ENCODE measurements around the gene TMIE.

Gene TMIE

DNA sequence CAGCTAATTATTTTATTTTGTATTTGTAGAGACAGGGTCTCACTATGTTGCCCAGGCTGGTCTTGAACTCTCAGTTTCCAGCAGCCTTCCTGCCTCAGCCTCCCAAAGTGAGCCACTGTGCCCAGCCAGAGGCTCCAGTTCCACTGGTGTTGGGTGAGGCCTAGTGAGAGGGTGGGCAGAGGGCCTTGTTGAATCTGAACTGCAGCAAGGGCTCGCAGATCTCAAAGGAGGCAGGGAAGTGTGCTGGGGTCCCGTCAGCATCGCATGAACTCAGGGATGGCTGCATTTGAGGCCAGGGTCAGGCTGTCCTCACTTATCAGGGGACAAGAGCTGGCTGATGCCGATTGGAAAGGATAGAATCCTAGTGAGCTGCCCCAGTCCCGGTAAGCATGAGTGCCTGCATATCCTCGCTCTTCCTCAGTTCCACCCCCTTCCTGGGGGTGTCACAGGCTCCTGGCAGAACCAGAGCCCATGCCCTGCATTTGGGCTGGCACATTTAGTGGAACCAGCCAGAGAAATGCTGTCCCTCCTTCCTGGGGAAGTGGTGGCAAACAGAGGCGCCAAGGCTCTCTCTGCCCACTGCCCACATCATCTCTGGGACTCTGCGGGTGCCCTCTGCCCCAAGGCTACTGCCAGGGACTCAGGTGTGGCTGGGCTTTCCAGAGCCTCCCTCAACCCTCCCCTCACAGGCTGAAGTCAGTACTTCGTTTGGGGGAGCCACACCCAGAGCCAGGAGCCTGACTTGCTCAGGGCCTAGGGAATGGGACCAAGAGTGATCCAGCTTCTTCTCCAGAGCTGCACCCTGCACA lies 31.8 kb upstream of the TMIE start:
- no peak for DNase-seq

GRCh38 chr3:46670000-46670890 lies 30.9 kb upstream of the TMIE start:
- no peak for DNase-seq

DNA sequence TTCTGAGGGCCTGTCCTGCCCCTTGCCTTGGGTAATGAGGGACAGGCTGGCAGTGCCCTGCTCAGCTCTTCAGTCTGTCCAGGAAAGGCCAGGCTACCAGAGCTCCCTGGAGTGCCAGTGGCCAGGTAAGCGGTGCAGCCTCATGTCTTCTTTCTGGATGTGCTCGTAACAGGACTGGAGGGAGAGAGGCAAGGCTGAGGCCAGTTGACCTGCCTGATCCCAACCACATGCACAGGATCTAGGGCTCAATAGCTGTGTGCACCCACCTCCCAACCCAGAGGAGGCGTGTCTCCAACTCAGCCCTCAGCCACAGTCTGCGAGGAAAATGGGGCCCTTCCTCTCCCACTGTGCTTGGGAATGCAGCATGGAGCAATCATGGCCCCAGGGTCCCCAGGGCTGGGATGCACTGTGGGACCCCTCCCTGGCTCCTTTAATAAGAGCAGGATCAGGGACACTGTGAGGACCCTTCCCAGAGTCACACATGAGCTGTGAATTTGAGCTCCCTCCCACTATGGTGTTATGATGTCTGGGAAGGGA lies 30.2 kb upstream of the TMIE start:
- no peak for DNase-seq

- DNase-seq, result no peak
Measured at GRCh38 chr3:46671541-46672348, 29.4 kb upstream of the TMIE start.

- DNase-seq, result no peak
Measured at GRCh38 chr3:46672349-46672695, 28.9 kb upstream of the TMIE start.

- DNase-seq, result no peak
Measured at GRCh38 chr3:46673151-46674030, 27.8 kb upstream of the TMIE start.

- no peak for DNase-seq
Measured at GRCh38 chr3:46674031-46674845, 27.0 kb upstream of the TMIE start.

- DNase-seq, result no peak
Measured at GRCh38 chr3:46675426-46675825, 25.8 kb upstream of the TMIE start.

GRCh38 chr3:46675843-46676567 lies 25.2 kb upstream of the TMIE start:
- no peak for DNase-seq

GRCh38 chr3:46676601-46677410 lies 24.4 kb upstream of the TMIE start:
- no peak for DNase-seq

- DNase-seq, result no peak
Measured at GRCh38 chr3:46677411-46677726, 23.8 kb upstream of the TMIE start.

DNA sequence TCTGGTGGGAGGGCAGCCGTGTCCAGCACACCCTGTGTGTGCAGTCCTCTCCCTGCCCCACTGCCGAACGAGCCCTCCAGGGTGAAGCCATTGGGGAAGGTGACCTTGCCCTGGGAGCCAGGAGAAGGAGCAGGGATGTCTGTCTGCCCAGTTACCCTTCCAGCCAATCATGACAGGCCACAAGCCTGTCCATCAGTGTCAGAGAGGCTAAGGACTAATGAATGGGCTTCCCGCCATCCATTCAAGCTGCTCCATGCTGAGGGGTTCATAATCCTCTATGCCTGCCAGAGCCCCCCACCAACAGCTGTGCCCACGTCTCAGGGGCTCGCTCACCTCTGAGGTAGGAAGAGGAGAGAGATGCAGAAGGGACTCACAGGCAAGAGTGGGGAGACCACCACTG lies 22.9 kb upstream of the TMIE start:
- DNase-seq, result no peak

DNA sequence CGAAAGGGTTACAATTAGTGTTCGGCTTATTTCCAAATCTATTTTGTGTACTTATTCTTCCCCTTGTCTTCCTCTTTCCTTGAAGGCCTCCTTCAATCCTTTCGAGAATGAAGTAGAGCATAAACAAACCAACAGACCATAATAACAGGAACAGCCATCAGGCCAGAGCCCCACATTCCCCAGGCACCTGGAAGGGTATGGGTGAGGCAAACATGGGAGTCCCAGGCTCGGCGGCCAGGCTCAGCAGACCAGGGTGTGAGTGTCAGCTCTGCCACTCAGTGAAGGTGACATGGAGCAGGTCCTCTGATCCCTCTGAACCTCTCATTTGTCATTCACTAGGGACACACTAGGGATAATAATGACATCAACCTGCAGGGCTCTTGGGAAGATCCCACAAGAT lies 21.5 kb upstream of the TMIE start:
- no peak for DNase-seq

- no peak for DNase-seq
Measured at GRCh38 chr3:46680298-46680826, 20.8 kb upstream of the TMIE start.

GRCh38 chr3:46681387-46681786 lies 19.8 kb upstream of the TMIE start:
- no peak for DNase-seq

DNA sequence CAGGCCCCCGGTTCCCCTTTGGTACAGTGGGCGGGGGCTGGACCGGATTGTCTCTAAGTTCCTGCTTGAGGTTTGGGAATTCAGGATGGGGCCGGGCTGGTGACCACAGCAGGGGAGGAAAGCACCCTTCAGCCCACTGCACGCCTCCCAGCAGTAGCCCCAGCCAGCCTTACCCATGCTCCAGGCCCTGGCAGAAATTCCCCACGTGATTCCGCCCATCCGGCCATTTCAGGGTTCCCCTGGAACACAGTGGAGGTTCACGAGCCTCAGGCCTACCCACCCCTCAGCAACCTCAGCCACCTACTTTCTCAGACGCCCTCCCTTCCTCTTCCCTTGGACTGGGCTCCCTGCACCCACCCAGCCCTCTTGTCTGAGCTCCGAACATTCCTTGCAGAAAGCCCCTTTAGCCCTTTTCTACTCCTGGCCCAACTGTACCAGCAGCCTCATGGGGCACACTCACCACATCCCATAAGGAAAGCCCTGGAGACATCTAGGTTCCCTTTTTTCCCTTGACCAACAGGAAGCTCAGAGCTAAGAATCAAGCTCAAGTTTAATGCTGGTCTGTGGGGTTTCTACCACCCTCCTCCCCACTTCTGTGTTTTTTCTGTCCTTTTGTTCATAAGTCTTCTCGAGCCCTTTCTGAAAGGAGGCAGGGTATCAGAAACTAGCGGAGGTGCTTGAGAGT lies 19.2 kb upstream of the TMIE start:
- no peak for DNase-seq

DNA sequence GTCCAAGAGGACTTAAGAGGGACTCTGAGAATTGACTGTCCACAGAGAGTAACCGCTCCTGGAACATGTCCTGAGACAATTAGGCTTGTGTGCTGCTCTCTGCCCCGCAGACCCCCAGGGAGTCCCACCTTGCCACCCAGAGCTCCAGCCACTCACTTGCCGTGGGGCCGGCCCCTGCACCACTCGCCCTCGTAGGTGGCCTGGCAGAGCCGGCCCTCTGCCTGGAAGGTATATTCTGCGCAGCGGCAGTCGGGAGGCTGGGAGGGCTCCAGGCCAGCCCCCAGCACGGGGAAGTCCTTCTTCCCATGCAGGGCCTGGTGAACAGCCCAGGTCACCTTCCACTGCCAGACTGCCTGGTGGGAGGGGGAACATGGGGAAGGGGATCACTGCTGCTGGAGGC lies 18.2 kb upstream of the TMIE start:
- DNase-seq, result no peak

- no peak for DNase-seq
Measured at GRCh38 chr3:46684891-46685290, 16.3 kb upstream of the TMIE start.

- no peak for DNase-seq
Measured at GRCh38 chr3:46685446-46685845, 15.7 kb upstream of the TMIE start.
